MM.1S (cell line): ENCODE measurements around the gene IFI6.

ENCODE experiments used
- DNase-seq: peaks from one replicate; pipeline ENCODE4 v3.0.0-alpha.2; 2015
- H2AFZ ChIP-seq: fragments of 300-600 bp; sonication (generic); 2 replicates; pipeline ENCODE4 v1.6.0; 2016; ENCODE audit warnings: antibody characterized with exemption, low read length
- H3F3A ChIP-seq: fragments of 300-600 bp; sonication (generic); 2 replicates; pipeline ENCODE4 v1.6.1; 2016; ENCODE audit warnings: mild to moderate bottlenecking, antibody characterized with exemption, low read length, moderate library complexity, mixed read lengths; ENCODE audit not compliant: insufficient read depth
- H3K27ac ChIP-seq: fragments of 300-600 bp; sonication (generic); 2 replicates; pipeline ENCODE4 v1.5.1; 2016; ENCODE audit warnings: mild to moderate bottlenecking, low read length
- H3K27me3 ChIP-seq: fragments of 300-600 bp; sonication (generic); replicated peaks from 2 replicates; pipeline ENCODE4 v1.6.0; 2016; ENCODE audit warnings: low read length; ENCODE audit not compliant: insufficient read depth
- H3K36me3 ChIP-seq: fragments of 300-600 bp; sonication (generic); replicated peaks from 2 replicates; pipeline ENCODE4 v1.6.1; 2016; ENCODE audit warnings: mild to moderate bottlenecking, low read length, mixed read lengths; ENCODE audit not compliant: insufficient read depth
- H3K4me1 ChIP-seq: fragments of 300-600 bp; sonication (generic); 2 replicates; pipeline ENCODE4 v1.6.1; 2016; ENCODE audit warnings: low read length, mixed read lengths
- H3K4me2 ChIP-seq: fragments of 300-600 bp; sonication (generic); 2 replicates; pipeline ENCODE4 v1.6.0; 2016; ENCODE audit warnings: low read depth, low read length
- H3K4me3 ChIP-seq: fragments of 300-600 bp; sonication (generic); 2 replicates; pipeline ENCODE4 v1.5.1; 2016; ENCODE audit warnings: low read length, mixed read lengths
- H3K79me2 ChIP-seq: fragments of 300-600 bp; sonication (generic); 2 replicates; pipeline ENCODE4 v1.6.1; 2016; ENCODE audit warnings: mixed run types, low read length, mixed read lengths
- H3K9ac ChIP-seq: fragments of 300-600 bp; sonication (generic); 2 replicates; pipeline ENCODE4 v1.6.1; 2016; ENCODE audit warnings: low read length, mixed read lengths
- H3K9me2 ChIP-seq: fragments of 300-600 bp; sonication (generic); replicated peaks from 2 replicates; pipeline ENCODE4 v1.6.1; 2016; ENCODE audit warnings: mild to moderate bottlenecking, low read length, mixed read lengths; ENCODE audit not compliant: insufficient read depth
- H3K9me3 ChIP-seq: fragments of 300-600 bp; sonication (generic); replicated peaks from 2 replicates; pipeline ENCODE4 v1.6.1; 2016; ENCODE audit warnings: mild to moderate bottlenecking, low read length, mixed read lengths; ENCODE audit not compliant: insufficient read depth
- H4K20me1 ChIP-seq: fragments of 300-600 bp; sonication (generic); 2 replicates; pipeline ENCODE4 v1.6.1; 2016; ENCODE audit warnings: mild to moderate bottlenecking, low read length, moderate library complexity, mixed read lengths; ENCODE audit not compliant: insufficient read depth
- EZH2 ChIP-seq: fragments of 300-600 bp; sonication (generic); optimal IDR thresholded peaks from 2 replicates; pipeline ENCODE3; 2017; ENCODE audit warnings: low read depth, mild to moderate bottlenecking, antibody characterized with exemption, low read length, mixed read lengths
- EZH2phosphoT487 ChIP-seq: fragments of 300-600 bp; sonication (generic); IDR thresholded peaks from 2 replicates; pipeline ENCODE4 v1.6.1; 2018; ENCODE audit warnings: antibody characterized with exemption, low read length
- TF ChIP-seq, protein P1 (sequence below): fragments of 300-600 bp; sonication (generic); IDR thresholded peaks from 2 replicates; pipeline ENCODE4 v1.5.1; 2016; ENCODE audit warnings: antibody characterized with exemption, low read length, mixed read lengths

Gene IFI6

DNA sequence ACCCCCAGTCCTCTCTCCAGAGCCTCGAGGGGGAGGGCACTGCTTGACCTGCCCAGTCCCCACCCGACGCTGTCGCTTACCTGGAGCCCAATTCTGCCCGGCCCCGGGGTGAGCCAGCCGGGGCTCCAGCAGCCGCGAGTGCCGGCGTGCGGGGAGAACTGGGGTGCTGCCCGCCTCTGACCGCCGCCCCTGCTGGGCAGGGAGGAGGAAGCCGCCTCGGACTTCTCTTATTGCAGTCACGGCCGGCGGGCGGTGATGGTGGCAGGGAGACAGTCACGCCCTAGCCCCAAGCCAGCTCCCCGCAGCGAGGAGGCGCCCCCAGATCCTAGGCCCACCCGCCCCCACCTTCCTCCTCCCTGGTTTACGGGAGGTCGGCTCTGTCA, 37.0 kb downstream of the IFI6 start, which contains the start of gene FGR:
TSS of gene FGR (minus strand) at position 201 of the 383 bp plus-strand sequence. CDS start 11,269 bp downstream, outside the sequence.
- H3K36me3 ChIP-seq: no peaks in the 10 kb centered on the region
- no peaks in the 10 kb centered on the region for H3K79me2 ChIP-seq
- H3K27ac ChIP-seq: no peak within 1 kb of the TSS
- no peaks in the 10 kb centered on the region for H4K20me1 ChIP-seq
- peak within 1 kb of the TSS; percentile 59 for H2AFZ ChIP-seq
- no peaks in the 10 kb centered on the region for H3K9me2 ChIP-seq
- H3K4me2 ChIP-seq: peak within 1 kb of the TSS; percentile 78
- H3K4me1 ChIP-seq: peaks cover 5% of the 10 kb centered on the region
- no peaks in the 10 kb centered on the region for H3F3A ChIP-seq
- TF ChIP-seq EZH2 (no peak), EZH2phosphoT487 (no peak)
- TF ChIP-seq, protein P1, sequence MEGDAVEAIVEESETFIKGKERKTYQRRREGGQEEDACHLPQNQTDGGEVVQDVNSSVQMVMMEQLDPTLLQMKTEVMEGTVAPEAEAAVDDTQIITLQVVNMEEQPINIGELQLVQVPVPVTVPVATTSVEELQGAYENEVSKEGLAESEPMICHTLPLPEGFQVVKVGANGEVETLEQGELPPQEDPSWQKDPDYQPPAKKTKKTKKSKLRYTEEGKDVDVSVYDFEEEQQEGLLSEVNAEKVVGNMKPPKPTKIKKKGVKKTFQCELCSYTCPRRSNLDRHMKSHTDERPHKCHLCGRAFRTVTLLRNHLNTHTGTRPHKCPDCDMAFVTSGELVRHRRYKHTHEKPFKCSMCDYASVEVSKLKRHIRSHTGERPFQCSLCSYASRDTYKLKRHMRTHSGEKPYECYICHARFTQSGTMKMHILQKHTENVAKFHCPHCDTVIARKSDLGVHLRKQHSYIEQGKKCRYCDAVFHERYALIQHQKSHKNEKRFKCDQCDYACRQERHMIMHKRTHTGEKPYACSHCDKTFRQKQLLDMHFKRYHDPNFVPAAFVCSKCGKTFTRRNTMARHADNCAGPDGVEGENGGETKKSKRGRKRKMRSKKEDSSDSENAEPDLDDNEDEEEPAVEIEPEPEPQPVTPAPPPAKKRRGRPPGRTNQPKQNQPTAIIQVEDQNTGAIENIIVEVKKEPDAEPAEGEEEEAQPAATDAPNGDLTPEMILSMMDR: no peak
- H3K4me3 ChIP-seq: peak within 1 kb of the TSS; percentile 45
- H3K27me3 ChIP-seq: peaks cover 15% of the 10 kb centered on the region
- no peak within 1 kb of the TSS; the same call in 1 of the 2 replicates for H3K9ac ChIP-seq
- H3K9me3 ChIP-seq: no peaks in the 10 kb centered on the region
- no peak for DNase-seq

DNA sequence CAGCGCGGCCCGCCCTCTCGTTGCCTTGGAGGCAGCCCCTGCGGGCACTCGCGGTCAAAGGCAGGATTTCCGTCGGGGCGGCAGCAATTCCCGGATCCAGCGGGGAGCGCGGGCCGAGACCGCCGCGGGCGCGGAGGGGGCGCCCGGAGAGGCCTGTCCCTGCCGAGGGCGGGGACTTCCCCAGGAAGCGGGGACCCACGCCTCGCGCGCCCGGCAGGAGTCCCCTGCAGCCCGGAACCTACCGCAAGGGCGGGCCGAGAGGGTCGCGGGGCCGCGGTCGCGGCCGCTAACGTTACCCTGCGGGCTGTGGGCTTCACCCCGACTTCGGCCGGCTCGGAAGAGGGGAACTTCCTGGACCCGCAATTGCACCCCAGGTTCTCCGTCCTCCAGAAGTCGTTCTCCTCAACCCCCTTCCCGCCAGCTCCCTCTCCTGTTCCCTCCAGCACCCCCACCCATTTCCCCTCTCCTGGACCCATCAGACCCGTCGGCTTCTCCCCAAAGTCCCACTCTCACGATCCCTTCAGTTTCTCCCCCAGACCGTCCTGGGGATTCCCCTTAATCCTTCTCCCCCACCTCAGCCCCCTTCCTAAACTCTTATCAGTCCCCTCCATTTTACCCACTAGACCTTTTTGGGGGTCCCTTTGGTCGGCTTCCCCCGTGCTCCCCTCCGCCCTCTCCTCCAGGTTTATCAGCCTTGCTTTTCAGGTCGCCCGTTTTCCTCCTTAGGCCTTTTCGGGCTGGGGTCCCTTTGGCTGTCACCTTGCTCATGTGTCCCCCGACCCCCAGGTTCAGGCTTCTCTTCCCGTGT, 37.6 kb downstream of the IFI6 start:
- DNase-seq: no peak
- H3K9ac ChIP-seq: no peak overlapping the region; the same call in 1 of the 2 replicates
- H3K27me3 ChIP-seq: peaks cover 15% of the 10 kb centered on the region
- H3K79me2 ChIP-seq: no peaks in the 10 kb centered on the region
- H3K4me2 ChIP-seq: peak overlapping the region; percentile 78
- H3F3A ChIP-seq: no peaks in the 10 kb centered on the region
- no peak for TF ChIP-seq EZH2phosphoT487
- no peaks in the 10 kb centered on the region for H3K36me3 ChIP-seq
- peak overlapping the region; percentile 45 for H3K4me3 ChIP-seq
- no peak overlapping the region for H3K27ac ChIP-seq
- H3K9me2 ChIP-seq: no peaks in the 10 kb centered on the region
- peak overlapping the region; percentile 59 for H2AFZ ChIP-seq
- H3K4me1 ChIP-seq: peaks cover 5% of the 10 kb centered on the region
- no peaks in the 10 kb centered on the region for H4K20me1 ChIP-seq
- no peaks in the 10 kb centered on the region for H3K9me3 ChIP-seq

DNA sequence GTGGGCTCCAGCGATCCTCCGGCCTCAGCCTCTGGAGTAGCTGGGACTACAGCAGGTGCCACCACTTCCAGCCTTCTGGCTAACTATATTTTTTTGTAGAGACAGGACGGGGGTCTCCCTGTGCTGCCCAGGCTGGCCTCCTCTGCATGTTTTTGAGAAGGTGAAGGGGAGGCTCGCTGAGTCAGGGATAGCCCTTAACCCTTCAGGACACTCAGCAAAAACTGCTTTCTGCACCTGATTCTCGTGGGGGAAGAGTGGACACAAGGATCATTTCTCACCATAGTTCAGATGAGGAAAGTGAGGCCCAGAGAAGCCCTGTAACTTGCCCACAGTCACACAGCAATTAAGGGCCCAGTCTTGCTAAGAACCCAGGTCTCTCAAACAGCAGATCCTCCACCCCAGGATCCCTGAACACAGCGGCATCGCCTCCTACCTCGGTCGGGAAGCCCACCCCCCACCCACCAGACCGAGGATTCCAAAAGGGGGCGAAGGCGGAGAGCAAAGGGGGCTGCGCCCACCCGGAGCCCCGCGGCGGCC, 38.3 kb downstream of the IFI6 start:
- peak overlapping the region; percentile 59 for H2AFZ ChIP-seq
- H3K4me2 ChIP-seq: peak overlapping the region; percentile 78; the same call in 1 of the 2 replicates

More for the DNA sequence above, 38.3 kb downstream of the IFI6 start:
- Histone ChIP-seq H3K9me3 (no peaks in the 10 kb centered on the region), H3K9ac (no peak overlapping the region; the same call in 1 of the 2 replicates), H3K36me3 (no peaks in the 10 kb centered on the region), H3K79me2 (no peaks in the 10 kb centered on the region), H3F3A (no peaks in the 10 kb centered on the region), H3K9me2 (no peaks in the 10 kb centered on the region), H3K4me3 (peak overlapping the region; percentile 45; the same call in 1 of the 2 replicates), H3K27me3 (peaks cover 15% of the 10 kb centered on the region), H3K4me1 (peaks cover 5% of the 10 kb centered on the region), H3K27ac (no peak overlapping the region), H4K20me1 (no peaks in the 10 kb centered on the region)
- TF ChIP-seq, protein P1: no peak
- no peak for TF ChIP-seq EZH2phosphoT487
- no peak for TF ChIP-seq EZH2
- DNase-seq: no peak
